CD4-positive, alpha-beta T cell treated with Interleukin-12 subunit alpha and Interleukin-12 subunit beta, for 1 hour (primary cell): Measurements from ENCODE around the gene ATP11A.

Experiments used
- DNase-seq: peaks from one replicate; pipeline ENCODE4 v3.0.0-alpha.2; 2020

ATP11A gene

GRCh38 chr13:112917056-112917664 lies 227.3 kb downstream of the ATP11A start:
- DNase-seq = no peak

GRCh38 chr13:112917737-112918136 lies 227.9 kb downstream of the ATP11A start:
- no peak for DNase-seq

- DNase-seq = no peak
These were observed 228.4 kb downstream of the ATP11A start for GRCh38 chr13:112918266-112918665.

DNA sequence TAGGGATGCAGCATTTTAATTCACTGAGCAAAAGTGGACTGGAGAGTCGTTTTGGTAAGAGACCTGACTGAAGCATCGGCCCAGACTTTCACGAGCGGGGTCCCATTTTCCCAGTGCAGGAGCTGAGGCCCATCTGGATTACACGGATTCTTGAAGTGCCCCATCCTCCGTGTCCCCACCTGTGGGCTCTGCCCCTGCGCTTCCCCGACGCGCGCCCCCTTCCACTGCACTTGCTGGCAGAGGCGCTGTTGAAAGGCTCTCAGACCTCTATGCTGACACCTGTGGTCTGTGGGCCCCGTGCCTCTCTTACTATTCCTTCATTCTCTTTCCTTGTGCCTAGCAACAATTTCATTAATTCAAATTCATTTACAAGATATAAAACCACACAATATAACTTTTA lies 228.9 kb downstream of the ATP11A start:
- no peak for DNase-seq

DNA sequence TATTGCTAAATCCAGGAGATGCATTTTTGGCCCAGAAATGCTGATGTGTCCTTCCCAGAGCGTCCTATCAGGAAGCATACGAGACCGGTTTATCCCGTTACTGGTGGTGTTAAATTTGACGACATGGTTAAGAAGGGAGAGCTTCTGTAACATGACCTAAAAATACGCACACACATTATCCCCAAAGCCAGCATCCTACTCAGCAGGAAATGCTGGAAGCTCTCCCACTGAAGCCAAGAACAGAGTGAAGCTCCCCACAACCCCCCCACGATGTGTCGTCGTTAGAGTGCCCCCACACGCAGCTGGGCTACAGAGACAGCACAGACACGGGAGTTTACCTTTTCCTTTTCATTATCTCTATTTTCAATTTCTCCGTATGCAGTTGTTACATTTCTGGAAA lies 234.1 kb downstream of the ATP11A start:
- DNase-seq = no peak

GRCh38 chr13:112924365-112924764 lies 234.5 kb downstream of the ATP11A start:
- DNase-seq = no peak

DNA sequence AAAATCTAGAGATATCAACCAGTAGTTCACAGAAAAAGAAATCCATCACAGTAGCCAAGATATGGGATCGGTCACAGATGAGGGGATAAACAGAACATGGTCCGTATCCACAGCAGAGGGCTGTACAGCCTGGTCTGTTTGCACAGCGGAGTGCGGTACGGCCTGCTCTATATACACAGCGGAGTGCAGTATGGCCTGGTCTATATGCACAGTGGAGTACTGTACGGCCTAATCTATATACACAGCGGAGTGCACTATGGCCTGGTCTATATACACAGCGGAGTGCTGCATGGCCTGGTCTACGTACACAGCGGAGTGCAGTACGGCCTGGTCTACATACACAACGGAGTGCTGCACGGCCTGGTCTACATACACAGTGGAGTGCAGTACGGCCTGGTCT lies 236.2 kb downstream of the ATP11A start:
- no peak for DNase-seq

DNA sequence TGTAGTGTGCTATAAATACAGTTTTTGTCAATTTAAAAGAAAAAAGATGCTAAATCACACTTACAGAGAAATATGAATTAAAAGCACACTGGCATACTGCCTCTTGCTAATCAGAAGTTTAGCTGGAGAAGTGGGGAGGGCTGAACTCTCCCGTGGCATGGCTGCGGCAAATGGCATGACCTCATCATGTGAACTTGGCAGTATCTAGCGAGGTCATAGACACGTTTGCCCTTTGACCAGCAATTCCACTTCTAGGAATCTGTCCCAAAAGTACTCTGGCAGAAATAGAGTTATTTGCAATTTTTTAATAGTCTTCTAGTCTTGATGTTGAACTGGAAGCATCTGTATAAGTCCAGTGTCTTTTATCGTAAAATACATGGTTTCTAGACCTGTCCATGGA lies 237.2 kb downstream of the ATP11A start:
- DNase-seq = no peak

DNA sequence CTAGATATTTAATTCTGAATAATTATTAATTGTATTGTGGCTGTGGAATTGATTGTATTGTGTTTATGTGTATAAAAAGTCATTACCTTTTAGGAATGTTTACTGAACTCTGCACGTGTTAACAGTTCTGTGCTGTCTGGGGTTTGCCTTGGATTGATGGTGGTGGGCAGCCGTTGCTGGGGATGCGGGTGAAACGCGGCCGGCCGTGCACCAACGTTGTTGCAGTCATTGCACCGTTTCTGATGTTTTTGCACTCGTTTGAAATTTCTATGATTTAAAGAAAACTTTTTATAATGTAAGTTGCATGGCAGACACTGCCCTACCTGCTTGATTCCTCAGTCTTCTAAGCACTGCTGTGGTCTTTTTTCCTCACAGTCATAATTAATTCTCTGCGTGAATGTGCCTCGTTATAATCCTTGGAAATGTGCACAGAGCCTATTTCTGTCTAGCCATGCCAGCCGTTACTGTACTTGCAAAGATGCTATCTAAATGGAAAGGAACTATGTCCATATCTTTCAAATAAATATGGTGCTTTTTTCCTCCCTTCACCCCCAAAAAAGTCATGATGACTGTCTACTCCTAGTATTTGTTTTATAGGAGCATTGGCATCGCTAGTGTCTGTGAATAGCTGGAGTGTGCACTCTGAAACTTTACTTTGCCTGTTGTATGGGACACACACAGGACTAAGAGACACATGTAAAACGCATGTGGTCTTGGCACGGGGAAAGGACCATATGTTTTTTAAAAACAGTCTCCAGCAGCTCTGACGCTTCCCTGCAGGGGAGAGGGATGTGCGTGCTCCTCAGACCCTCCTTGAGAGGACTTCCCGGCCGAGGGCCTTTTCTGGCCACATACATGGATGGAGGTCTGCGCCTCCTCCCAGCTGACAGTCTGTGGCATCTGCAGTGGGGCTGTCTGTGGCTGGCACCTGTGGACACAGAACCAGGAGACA lies 238.5 kb downstream of the ATP11A start:
- DNase-seq = no peak

DNA sequence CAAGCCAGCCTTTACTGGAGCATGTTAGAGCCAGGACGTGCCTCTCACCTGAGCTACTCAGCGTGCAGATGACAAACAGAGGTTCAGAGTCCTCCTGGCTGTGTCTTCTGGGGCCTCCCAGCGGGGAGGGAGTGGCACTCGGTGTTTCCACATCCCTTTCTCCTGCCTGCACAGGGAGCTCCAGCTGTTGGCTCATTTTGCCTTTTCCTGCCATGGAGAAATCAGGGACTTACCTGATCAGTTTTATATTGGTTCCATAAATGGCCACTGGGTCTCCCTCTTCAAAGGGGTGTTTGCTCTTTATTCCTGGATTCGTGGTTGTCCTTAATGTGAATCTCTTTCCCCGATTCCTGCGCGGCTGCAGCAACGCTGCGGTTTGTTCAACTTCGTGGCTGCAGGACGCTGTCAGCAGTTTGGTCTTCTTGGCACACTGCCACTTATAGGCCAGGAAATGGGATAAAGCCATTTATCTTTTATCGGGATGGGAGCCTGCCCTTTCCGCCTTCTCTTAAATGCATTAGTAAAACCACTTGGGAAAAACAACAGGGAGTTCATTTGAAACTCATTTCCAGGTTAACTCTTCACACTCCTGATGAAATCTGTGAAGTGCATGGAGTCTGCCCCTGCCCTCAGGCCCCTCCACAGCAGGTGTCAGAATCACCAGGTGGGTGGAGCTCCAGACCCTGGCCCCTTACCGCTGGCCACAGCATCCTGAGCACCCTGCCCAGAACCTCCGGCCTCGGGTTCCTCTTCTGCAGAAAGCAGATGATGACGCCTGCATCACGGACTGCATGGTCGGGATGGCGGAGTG lies 239.3 kb downstream of the ATP11A start:
- no peak for DNase-seq

GRCh38 chr13:112929783-112930055 lies 239.9 kb downstream of the ATP11A start:
- DNase-seq = no peak

- DNase-seq = no peak
These were observed 240.4 kb downstream of the ATP11A start for GRCh38 chr13:112930192-112930591.

GRCh38 chr13:112931028-112931934 lies 241.4 kb downstream of the ATP11A start:
- DNase-seq = no peak

- DNase-seq = no peak
These were observed 243.1 kb downstream of the ATP11A start for GRCh38 chr13:112932971-112933370.

DNA sequence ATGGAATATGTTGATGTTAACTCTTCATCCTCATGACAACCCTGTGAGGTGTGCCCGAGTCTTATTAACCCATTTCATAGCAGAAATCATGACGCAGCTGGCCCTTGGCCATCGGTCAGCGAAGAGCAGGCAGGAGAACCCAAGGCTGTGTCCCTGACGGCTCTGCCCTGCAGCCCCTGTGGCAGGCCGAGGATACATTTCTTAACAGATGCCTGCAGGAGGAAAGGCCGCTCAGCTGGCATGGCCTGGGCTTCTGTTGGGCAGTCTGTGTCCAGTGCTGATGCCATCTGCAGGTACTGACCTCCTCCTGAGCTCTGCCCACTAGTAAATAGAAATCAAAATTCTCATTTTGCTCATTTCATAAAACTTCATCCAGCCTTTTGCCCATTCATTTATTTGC lies 243.8 kb downstream of the ATP11A start:
- DNase-seq = no peak

- no peak for DNase-seq
These were observed 244.2 kb downstream of the ATP11A start for GRCh38 chr13:112934078-112934477.
